Gastrocnemius medialis (tissue), 4 donors: ENCODE data around the gene NCS1. TPM values are rescaled to one million over a fixed set of nuclear protein-coding genes. Genes with fewer than 3 reads are reported as not detected.

ENCODE experiments used
- ATAC-seq, 2 donors: fragments of 150-250 bp; one replicate each; pipeline ENCODE4 v1.9.1; 2016
- DNase-seq, 2 donors: peaks; one replicate each; pipeline ENCODE4 v3.0.0-alpha.2; 2019
- H3K27ac ChIP-seq, 4 donors: fragments of 200-600 bp; sonication (generic); 1 replicate in 1 of 4; 2 replicates in 3 of 4; pipeline ENCODE4 v1.5.1; 2016 to 2018; ENCODE audit warnings: mild to moderate bottlenecking in 2 of 4, moderate library complexity in 1 of 4
- H3K27me3 ChIP-seq, 3 donors: fragments of 200-600 bp; sonication (generic) in 2 of 3; 1 replicate in 1 of 3; 2 replicates in 2 of 3; pipeline versions ENCODE4 v1.5.1 to v1.6.0; 2016 to 2019; ENCODE audit warnings: mild to moderate bottlenecking in 1 of 3, moderate library complexity in 1 of 3
- H3K36me3 ChIP-seq, 2 donors: fragments of 200-600 bp; sonication (generic) in 1 of 2; one replicate each; pipeline ENCODE4 v1.5.1; 2017 to 2018
- H3K4me1 ChIP-seq, 2 donors: fragments of 200-600 bp; sonication (generic) in 1 of 2; one replicate each; pipeline ENCODE4 v1.5.1; 2016 to 2017; ENCODE audit warnings: mild to moderate bottlenecking in 2 of 2
- H3K4me3 ChIP-seq, 4 donors: fragments of 200-600 bp; sonication (generic) in 3 of 4; 1 replicate in 1 of 4; 2 replicates in 3 of 4; pipeline ENCODE4 v1.5.1; 2016 to 2019; ENCODE audit warnings: mild to moderate bottlenecking in 2 of 4
- H3K9me3 ChIP-seq, 3 donors: fragments of 200-600 bp; sonication (generic) in 2 of 3; 1 replicate in 1 of 3; 2 replicates in 2 of 3; pipeline ENCODE4 v1.5.1; 2016 to 2019
- POLR2A ChIP-seq, 2 donors: fragments of 450-650 bp; IDR thresholded peaks; one replicate each; pipeline ENCODE4 v1.6.1; 2017; ENCODE audit warnings: antibody characterized with exemption in 2 of 2, mild to moderate bottlenecking in 2 of 2, moderate library complexity in 2 of 2
- in situ Hi-C, 4 donors: fragments of 200-750 bp; cut with MboI; loops; one replicate each; pipeline versions ENCODE4 v1.15.0 to v1.8.0; 2017; ENCODE audit warnings: low sequenced_read_pairs in 4 of 4
- intact Hi-C: fragments of 100-400 bp; cut with DNase I; formaldehyde crosslinking; loops from one replicate; pipeline ENCODE4 v1.15.1; 2023; ENCODE audit warnings: low total_unique reads
- total RNA-seq, 4 donors: library from RNA; depleted of rRNA; stranded (reverse); fragments of >200 nt; gene quantifications; one replicate each; pipeline versions ENCODE4 v1.1.0 to v1.2.3, GENCODE V29; 2016
- TF ChIP-seq, protein P1 (sequence below), 5 experiments: fragments of 450-650 bp in 3 of 5; fragments of 200-600 bp in 2 of 5; sonication (generic) in 2 of 5; IDR thresholded peaks in 4 of 5; conservative IDR thresholded peaks in 1 of 5; 1 replicate in 4 of 5; 2 replicates in 1 of 5; pipeline ENCODE4 v1.5.1; 2016 to 2019; ENCODE audit warnings: antibody characterized with exemption in 5 of 5, mild to moderate bottlenecking in 3 of 5, moderate library complexity in 3 of 5

NCS1 gene
- total RNA-seq, 4 donors from 2014 or later, result 2.1 to 4.6 (median 2.5) TPM

DNA sequence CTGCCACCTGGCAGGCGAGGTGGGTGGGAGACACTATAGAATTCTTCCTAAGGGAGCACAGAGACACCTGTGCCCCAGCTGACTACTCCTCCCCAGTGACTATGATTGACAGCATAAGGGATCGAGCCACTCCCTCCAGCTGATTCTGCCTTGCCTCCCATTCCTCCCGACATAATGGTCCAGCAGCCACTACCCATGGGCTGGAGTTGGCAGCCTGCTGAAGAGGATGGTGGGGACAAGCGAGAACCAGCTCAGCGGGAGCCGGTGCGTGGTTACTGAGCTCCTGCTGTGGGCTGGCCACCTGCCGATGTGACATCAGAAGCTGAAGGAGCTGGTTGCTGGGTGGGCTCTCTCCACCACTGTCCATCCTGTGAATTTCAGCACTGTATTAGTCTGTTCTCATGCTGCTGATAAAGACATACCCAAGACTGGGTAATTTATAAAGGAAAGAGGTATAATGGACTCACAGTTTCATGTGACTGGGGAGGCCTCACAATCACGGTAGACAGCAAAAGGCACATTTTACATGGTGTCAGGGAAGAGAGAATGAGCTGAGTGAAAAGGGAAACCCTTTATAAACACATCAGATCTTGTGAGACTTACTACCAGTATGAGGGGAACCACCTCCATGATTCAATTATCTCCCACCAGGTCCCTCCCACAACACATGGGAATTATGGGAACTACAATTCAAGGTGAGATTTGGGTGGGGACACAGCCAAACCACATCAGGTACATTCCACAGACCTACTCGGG lies 12.1 kb upstream of the NCS1 start:
- Histone ChIP-seq H3K27ac (no peak overlapping the region), H3K36me3 (no peaks in the 10 kb centered on the region), H3K27me3 (peaks cover 0 to 5% (median 0%) of the 10 kb centered on the region in 3 donors), H3K4me3 (no peak overlapping the region), H3K9me3 (no peaks in the 10 kb centered on the region), H3K4me1 (no peaks in the 10 kb centered on the region)
- DNase-seq (no peak), ATAC-seq (no peak)
- in situ Hi-C loops, result no loop called here
- TF ChIP-seq, protein P1, sequence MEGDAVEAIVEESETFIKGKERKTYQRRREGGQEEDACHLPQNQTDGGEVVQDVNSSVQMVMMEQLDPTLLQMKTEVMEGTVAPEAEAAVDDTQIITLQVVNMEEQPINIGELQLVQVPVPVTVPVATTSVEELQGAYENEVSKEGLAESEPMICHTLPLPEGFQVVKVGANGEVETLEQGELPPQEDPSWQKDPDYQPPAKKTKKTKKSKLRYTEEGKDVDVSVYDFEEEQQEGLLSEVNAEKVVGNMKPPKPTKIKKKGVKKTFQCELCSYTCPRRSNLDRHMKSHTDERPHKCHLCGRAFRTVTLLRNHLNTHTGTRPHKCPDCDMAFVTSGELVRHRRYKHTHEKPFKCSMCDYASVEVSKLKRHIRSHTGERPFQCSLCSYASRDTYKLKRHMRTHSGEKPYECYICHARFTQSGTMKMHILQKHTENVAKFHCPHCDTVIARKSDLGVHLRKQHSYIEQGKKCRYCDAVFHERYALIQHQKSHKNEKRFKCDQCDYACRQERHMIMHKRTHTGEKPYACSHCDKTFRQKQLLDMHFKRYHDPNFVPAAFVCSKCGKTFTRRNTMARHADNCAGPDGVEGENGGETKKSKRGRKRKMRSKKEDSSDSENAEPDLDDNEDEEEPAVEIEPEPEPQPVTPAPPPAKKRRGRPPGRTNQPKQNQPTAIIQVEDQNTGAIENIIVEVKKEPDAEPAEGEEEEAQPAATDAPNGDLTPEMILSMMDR (IDR thresholded peaks at IDR 0.05 in 4 of 5, conservative IDR thresholded peaks at IDR 0.05 in 1 of 5), result no peak
- TF ChIP-seq POLR2A (IDR thresholded peaks at IDR 0.05), result no peak
- intact Hi-C loops, result no loop called here

DNA sequence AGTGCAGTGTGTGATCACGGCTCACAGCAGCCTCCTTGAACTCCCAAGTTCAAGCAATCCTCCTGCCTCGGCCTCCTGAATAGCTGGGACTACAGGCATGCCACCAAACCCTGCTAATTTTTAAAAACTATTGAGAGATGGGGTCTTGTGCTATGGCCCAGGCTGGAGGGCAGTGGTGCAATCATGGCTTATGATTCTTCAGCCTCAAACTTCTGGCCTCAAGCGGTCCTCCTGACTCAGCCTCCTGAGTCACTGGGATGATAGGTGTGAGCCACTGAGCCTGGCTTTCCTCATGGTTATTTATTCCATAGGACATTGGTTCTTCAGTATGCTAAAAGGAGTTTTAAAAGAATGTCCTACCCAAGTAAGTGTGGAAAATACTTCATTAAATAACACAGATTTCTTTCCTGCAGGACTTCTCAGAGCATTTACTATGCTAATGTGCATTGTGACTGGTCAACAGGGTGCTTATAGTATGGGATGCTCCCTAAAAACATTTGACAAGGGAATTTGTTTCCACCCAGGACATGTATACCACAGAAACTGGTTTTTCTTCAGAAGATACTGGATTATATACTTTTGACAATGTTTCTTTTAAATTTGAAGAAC lies 11.2 kb upstream of the NCS1 start:
- ATAC-seq (no peak), DNase-seq (no peak)
- H3K4me1 ChIP-seq, result no peaks in the 10 kb centered on the region
- no peak overlapping the region for H3K4me3 ChIP-seq
- intact Hi-C loops, result no loop called here
- in situ Hi-C loops, result no loop called here
- no peaks in the 10 kb centered on the region for H3K9me3 ChIP-seq
- TF ChIP-seq POLR2A (IDR thresholded peaks at IDR 0.05), result no peak
- TF ChIP-seq, protein P1 (IDR thresholded peaks at IDR 0.05 in 4 of 5, conservative IDR thresholded peaks at IDR 0.05 in 1 of 5), result no peak
- H3K27ac ChIP-seq, result no peak overlapping the region
- H3K36me3 ChIP-seq, result no peaks in the 10 kb centered on the region
- H3K27me3 ChIP-seq, result peaks cover 0 to 5% (median 0%) of the 10 kb centered on the region in 3 donors

DNA sequence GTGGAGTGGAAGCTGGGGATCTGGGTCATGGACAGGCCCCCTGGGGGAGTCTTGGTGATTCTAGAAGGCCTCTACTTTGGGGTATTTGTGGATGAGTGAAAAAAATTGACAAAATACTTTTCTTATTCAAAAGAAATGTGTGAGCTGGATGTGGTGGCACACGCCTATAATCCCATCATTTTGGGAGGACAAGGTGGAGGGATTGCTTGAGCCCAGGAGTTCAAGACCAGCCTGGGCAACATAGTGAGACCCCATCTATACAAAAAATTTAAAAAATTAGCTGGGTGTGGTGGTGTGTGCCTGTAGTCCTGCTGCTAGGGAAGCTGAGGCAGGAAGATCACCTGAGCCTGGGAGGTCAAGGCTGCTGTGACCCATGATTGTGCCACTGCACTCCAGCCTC lies 6.6 kb upstream of the NCS1 start:
- Histone ChIP-seq H3K4me3 (no peak overlapping the region), H3K27me3 (no peaks in the 10 kb centered on the region), H3K4me1 (no peaks in the 10 kb centered on the region), H3K9me3 (no peaks in the 10 kb centered on the region), H3K36me3 (no peaks in the 10 kb centered on the region), H3K27ac (no peak overlapping the region)
- in situ Hi-C loops, result no loop called here
- ATAC-seq, result no peak
- intact Hi-C loops, result no loop called here
- TF ChIP-seq POLR2A (IDR thresholded peaks at IDR 0.05), result no peak
- TF ChIP-seq, protein P1 (IDR thresholded peaks at IDR 0.05 in 4 of 5, conservative IDR thresholded peaks at IDR 0.05 in 1 of 5), result no peak
- DNase-seq, result no peak

DNA sequence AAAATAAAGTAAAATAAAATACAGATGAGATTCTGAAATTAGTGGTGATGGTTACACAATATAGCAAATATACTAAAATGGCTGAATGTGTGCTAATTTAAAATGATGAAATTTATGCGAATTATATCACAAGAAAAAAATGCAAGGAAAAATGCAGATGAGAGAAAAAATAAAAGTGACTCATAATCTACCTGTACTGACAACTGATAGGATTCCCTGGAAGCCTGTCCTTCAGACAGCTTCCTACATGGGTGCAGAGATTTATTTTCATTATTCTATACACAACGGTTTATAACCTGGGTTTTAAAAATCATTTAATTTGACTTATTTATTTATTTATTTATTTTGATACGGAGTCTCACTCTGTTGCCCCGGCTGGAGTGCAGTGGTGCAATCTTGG lies 5.8 kb upstream of the NCS1 start:
- DNase-seq (no peak), ATAC-seq (no peak)
- Histone ChIP-seq H3K4me3 (no peak overlapping the region), H3K36me3 (no peaks in the 10 kb centered on the region), H3K9me3 (no peaks in the 10 kb centered on the region), H3K4me1 (no peaks in the 10 kb centered on the region), H3K27ac (no peak overlapping the region), H3K27me3 (no peaks in the 10 kb centered on the region)
- TF ChIP-seq, protein P1 (IDR thresholded peaks at IDR 0.05 in 4 of 5, conservative IDR thresholded peaks at IDR 0.05 in 1 of 5), result no peak
- no peak for TF ChIP-seq POLR2A (IDR thresholded peaks at IDR 0.05)
- intact Hi-C loops, result no loop called here
- in situ Hi-C loops, result no loop called here
